Fibroblast of pulmonary artery (primary cell): ENCODE data around the gene HDAC4.

ENCODE experiments used
- DNase-seq: peaks from one replicate; pipeline ENCODE4 v3.0.0-alpha.2; 2010; ENCODE audit warnings: low read depth
- H3K4me3 ChIP-seq: replicated peaks from 2 replicates; pipeline ENCODE4 v1.5.1; 2011; ENCODE audit warnings: low read depth, mild to moderate bottlenecking, control low read depth, low read length, moderate library complexity
- TF ChIP-seq, protein P1 (sequence below): IDR thresholded peaks from 2 replicates; pipeline ENCODE4 v1.5.1; 2011; ENCODE audit warnings: mild to moderate bottlenecking, control low read depth, low read length, inconsistent platforms; ENCODE audit errors: missing control alignments

The HDAC4 gene

DNA sequence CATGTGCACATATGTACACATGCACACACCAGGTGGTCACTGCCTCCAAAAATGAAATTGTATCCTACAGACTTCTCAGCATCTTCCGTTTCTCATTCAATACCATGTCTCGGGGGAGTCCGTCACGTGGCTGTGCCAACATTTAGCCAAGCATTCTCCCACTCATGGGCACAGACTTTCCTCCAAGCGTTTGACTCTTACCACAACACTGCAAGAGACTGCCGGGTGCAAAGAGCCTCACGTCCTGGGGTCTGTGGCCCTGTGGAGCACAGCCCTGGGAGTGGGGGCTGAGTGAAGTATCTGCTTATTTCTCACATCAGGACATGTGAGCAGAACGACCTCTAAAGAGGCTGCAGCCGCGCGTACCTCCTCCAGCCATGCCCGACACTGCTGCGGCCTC is 28.0 kb downstream of the HDAC4 start:
- TF ChIP-seq, protein P1, sequence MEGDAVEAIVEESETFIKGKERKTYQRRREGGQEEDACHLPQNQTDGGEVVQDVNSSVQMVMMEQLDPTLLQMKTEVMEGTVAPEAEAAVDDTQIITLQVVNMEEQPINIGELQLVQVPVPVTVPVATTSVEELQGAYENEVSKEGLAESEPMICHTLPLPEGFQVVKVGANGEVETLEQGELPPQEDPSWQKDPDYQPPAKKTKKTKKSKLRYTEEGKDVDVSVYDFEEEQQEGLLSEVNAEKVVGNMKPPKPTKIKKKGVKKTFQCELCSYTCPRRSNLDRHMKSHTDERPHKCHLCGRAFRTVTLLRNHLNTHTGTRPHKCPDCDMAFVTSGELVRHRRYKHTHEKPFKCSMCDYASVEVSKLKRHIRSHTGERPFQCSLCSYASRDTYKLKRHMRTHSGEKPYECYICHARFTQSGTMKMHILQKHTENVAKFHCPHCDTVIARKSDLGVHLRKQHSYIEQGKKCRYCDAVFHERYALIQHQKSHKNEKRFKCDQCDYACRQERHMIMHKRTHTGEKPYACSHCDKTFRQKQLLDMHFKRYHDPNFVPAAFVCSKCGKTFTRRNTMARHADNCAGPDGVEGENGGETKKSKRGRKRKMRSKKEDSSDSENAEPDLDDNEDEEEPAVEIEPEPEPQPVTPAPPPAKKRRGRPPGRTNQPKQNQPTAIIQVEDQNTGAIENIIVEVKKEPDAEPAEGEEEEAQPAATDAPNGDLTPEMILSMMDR: no peak
- no peak overlapping the region for H3K4me3 ChIP-seq
- DNase-seq: no peak

DNA sequence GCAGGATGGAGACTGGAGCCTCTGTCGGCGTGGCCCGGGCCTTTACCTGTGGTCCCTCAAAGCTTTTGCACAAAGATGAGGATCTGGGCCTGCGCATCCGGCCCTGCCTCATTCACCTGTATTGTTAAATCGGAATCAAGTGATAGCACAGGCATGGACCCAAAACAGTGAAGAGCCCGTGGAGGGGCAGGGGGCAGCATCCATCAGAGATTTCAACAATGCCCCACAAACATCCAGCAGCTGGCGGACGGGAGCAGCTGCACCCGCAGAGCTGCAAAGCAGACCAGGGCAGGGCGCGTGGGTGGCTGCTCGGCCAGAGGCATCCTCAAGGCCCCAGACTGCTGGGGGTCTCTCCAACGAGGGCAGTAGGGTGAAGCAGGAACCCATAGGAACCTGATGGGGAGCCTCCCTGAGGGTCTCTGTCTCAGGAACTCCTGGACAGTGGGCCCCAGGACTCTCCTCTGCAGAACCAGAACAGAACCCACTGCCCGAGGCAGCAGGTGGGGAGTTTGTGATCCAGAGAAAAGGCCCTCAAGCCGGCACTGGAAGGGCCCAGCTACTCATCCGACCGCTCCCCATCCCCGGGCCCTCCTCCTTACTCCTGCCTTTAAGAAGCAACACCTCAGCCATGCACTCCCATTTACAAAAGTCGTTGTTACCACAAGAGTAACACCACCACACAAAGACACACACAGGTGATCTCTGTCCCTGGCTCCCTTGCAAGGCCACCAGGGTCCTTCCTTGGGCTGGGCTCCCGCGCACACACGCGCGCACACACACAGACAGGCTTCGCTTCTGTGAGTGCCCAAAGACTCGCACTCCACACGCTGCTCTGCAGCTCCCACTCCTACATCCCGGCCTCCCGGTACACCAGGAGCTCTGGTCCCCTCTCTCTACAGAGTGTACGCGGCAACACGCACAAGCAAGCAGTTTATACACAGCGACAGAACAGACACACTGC is 28.8 kb downstream of the HDAC4 start:
- TF ChIP-seq, protein P1: no peak
- no peak for DNase-seq
- no peak overlapping the region for H3K4me3 ChIP-seq

DNA sequence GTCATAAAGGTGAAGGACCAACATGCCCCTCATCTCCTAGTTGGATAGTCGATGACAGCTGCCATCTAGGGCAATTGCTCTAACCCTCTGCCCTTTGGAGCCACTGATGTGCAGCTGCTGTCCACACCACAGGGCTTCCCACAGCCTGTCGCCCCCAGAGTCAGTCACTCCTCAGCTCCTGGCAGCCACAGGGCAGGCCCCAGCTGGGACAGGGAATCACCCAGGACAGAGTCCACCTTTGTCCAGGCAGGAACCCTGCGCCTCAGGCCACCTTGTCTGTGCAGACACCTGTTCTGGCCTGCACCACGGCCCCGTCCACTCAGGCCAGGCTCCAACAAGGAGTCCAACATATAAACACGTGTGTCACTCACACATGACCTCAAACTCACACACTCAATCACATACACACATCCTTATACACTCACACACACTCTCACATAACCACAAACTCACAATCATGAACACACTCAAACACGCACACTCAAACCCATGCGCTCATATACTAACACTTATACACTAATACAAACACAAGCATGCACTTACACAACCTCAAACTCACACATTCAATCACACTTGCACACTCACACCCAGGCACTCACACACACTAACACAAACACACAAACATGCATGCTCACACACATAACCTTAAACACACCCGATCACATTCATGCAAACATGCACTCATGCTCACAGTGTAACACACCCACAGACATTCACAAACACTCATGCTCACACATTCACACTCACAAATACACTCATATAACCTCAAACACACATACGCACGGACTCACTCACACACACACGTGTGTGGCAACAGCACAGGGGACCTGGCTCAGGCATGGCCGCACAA is 29.7 kb downstream of the HDAC4 start:
- no peak for DNase-seq
- H3K4me3 ChIP-seq: no peak overlapping the region
- TF ChIP-seq, protein P1: no peak

DNA sequence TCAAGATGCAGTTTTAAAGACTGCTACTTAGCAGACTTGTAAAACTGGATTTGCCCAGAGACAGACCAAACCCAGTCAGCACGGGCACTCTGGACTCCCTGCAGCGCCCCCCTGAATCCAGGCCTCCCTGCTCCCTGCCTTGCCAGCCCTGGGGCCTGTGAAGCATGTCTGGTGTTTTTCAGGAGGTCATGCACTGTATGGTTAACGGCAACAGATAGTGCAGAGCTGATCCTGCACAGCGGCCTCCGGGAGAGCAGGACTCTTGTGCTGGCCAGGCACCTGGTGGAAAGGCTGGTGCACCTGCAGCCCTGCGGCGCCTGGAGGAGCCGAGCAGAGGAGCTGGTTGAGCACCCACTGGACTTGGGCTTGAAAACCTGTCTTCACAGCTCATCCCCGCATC is 30.4 kb downstream of the HDAC4 start:
- TF ChIP-seq, protein P1: no peak
- DNase-seq: no peak
- no peak overlapping the region for H3K4me3 ChIP-seq

DNA sequence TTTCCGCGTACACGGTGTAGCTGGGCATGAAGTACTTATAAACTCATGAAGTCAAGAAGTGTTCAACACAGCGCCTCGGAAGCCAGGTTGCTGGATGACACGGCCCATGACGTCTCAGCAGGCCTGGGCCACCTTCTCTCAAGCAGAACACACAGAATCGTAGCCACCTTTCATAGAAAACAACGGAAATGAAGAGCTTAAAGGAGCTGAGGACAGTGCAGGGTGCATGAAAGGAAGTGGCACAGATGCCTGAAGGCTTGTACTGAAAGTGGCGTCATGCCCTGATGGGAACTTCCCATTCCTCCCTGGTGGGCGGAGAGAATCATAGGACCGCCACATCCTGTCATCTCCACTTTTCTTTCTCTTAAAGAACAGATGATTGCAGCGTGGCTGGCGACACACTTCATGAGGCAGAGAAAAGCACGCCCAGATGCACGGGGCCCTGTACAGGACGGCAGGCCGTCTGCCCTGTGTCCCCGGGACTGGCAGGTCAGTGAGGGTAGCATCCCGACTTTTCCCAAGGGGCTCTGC is 31.1 kb downstream of the HDAC4 start:
- no peak for DNase-seq
- no peak overlapping the region for H3K4me3 ChIP-seq
- TF ChIP-seq, protein P1: no peak

DNA sequence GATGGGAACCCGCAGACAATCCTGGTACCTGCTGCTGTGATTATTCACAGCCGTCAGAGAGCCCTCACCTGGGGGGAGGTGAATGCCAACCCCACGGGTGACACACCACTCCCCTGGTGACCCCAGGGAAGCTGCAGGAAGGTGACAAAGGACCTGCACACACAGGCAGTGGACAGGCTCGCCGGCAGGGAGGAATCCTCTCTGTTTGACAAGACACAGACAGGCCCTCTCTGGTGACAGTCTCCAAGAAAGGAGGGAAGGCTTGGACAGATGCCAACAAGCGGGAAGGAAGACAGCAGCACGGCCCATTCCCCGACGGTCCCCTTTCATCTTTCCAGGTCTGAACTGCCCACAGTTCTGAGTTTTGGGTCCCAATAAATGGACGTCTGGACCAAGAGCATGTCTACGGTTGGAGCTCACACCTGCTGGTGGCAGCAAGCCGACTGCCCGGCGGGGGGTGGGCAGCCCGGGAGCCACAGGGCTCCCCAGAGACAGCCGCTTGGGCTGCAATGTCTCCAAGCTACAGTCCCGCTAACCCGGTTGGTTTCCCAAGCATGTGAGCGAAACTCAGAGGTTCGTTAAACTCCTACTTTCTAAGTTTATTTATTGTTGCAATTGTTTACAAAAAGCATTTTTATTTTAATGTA is 31.8 kb downstream of the HDAC4 start:
- H3K4me3 ChIP-seq: no peak overlapping the region
- DNase-seq: no peak
- TF ChIP-seq, protein P1: no peak
